SHP77 treated with DMSO at 0.1 percent for 48 hours (cell line): Measurements from ENCODE around the gene AP2A1.
A peak's percentile ranks its signal among the peaks of the same experiment; 100 is the strongest.

Experiments
- DNase-seq: peaks from one replicate; lab custom pipeline; 2025; lab: John Stamatoyannopoulos, UW

The AP2A1 gene

GRCh38 chr19:49793561-49793840, 26.7 kb downstream of the AP2A1 start:
- DNase-seq: no peak

GRCh38 chr19:49795615-49796014, 28.8 kb downstream of the AP2A1 start:
- DNase-seq: no peak

- no peak for DNase-seq
Measured at GRCh38 chr19:49798574-49798973, 31.8 kb downstream of the AP2A1 start.

GRCh38 chr19:49799271-49799797, 32.5 kb downstream of the AP2A1 start:
- no peak for DNase-seq

GRCh38 chr19:49799798-49800376, 33.1 kb downstream of the AP2A1 start:
- no peak for DNase-seq

GRCh38 chr19:49800771-49801170, 34.0 kb downstream of the AP2A1 start:
- no peak for DNase-seq

- no peak for DNase-seq
Measured at GRCh38 chr19:49801401-49801888, 34.6 kb downstream of the AP2A1 start.

- DNase-seq: peak; percentile 36
Measured at GRCh38 chr19:49801966-49802661, 35.3 kb downstream of the AP2A1 start.

- no peak for DNase-seq
Measured at GRCh38 chr19:49802836-49803528, 36.2 kb downstream of the AP2A1 start.

- DNase-seq: no peak
Measured at GRCh38 chr19:49803529-49803856, 36.7 kb downstream of the AP2A1 start.

- DNase-seq: no peak
Measured at GRCh38 chr19:49805822-49806619, 39.2 kb downstream of the AP2A1 start.

- no peak for DNase-seq
Measured at GRCh38 chr19:49806620-49806959, 39.8 kb downstream of the AP2A1 start.

GRCh38 chr19:49807058-49807903, 40.5 kb downstream of the AP2A1 start:
- no peak for DNase-seq

- no peak for DNase-seq
Measured at GRCh38 chr19:49807904-49808675, 41.3 kb downstream of the AP2A1 start.

- no peak for DNase-seq
Measured at GRCh38 chr19:49808711-49809159, 41.9 kb downstream of the AP2A1 start.

GRCh38 chr19:49809160-49809940, 42.5 kb downstream of the AP2A1 start:
- no peak for DNase-seq

GRCh38 chr19:49809941-49810389, 43.2 kb downstream of the AP2A1 start:
- no peak for DNase-seq

- no peak for DNase-seq
Measured at GRCh38 chr19:49811328-49811727, 44.5 kb downstream of the AP2A1 start.

- DNase-seq: no peak
Measured at GRCh38 chr19:49812452-49812996, 45.7 kb downstream of the AP2A1 start.
